A673 (cell line): ENCODE results near the gene ALLC. TPM values are rescaled to one million over a fixed set of nuclear protein-coding genes. Genes with fewer than 3 reads are reported as not detected.

Experiments
- BruUV-seq: library from RNA; stranded (reverse); fragments of 400-500 nt; replicated peaks from 2 replicates; lab custom pipeline; 2021; lab: Mats Ljungman, UMichigan
- CTCF ChIA-PET: fragments of 300-600 bp; sonication (Branson Sonifier 250); formaldehyde crosslinking; loops from one replicate; lab custom pipeline; 2022; ENCODE audit warnings: antibody characterized with exemption; lab: Charles Lee
- POLR2A ChIA-PET: fragments of 300-600 bp; sonication (Branson Sonifier 250); formaldehyde crosslinking; loops from one replicate; lab custom pipeline; 2022; ENCODE audit warnings: antibody characterized with exemption; ENCODE audit not compliant: low non-redundant PET; lab: Charles Lee
- DNase-seq: peaks from one replicate; pipeline ENCODE4 v3.0.0-alpha.2; 2015; ENCODE audit warnings: low spot score
- H3K27ac ChIP-seq: fragments of 200-600 bp; sonication (generic); 2 replicates; pipeline ENCODE4 v1.5.1; 2016; ENCODE audit warnings: mixed run types, low read depth, mild to moderate bottlenecking, mixed read lengths, antibody characterized with exemption, low read length; ENCODE audit not compliant: poor library complexity, severe bottlenecking
- H3K27me3 ChIP-seq: fragments of 200-600 bp; sonication (generic); replicated peaks from 2 replicates; pipeline ENCODE4 v1.6.1; 2017; ENCODE audit warnings: mixed run types, low read depth, mild to moderate bottlenecking, mixed read lengths, antibody characterized with exemption, low read length; ENCODE audit not compliant: insufficient read depth, poor library complexity
- H3K36me3 ChIP-seq: fragments of 200-600 bp; sonication (generic); 2 replicates; pipeline ENCODE4 v1.6.1; 2016; ENCODE audit warnings: mixed run types, mild to moderate bottlenecking, mixed read lengths, antibody characterized with exemption, low read length; ENCODE audit not compliant: insufficient read depth, poor library complexity, severe bottlenecking
- H3K4me1 ChIP-seq: fragments of 200-600 bp; sonication (generic); 2 replicates; pipeline ENCODE4 v1.6.1; 2017; ENCODE audit warnings: mixed run types, mild to moderate bottlenecking, mixed read lengths, antibody characterized with exemption, low read length; ENCODE audit not compliant: insufficient read depth, poor library complexity, severe bottlenecking
- H3K4me3 ChIP-seq: fragments of 200-600 bp; sonication (generic); 2 replicates; pipeline ENCODE4 v1.5.1; 2016; ENCODE audit warnings: low read depth, mixed run types, mild to moderate bottlenecking, mixed read lengths, low read length; ENCODE audit not compliant: poor library complexity, severe bottlenecking
- H3K9me3 ChIP-seq: fragments of 200-600 bp; sonication (generic); 2 replicates; pipeline ENCODE4 v1.6.1; 2016; ENCODE audit warnings: mixed run types, low read depth, mild to moderate bottlenecking, mixed read lengths, antibody characterized with exemption, low read length; ENCODE audit not compliant: poor library complexity, severe bottlenecking
- EZH2 ChIP-seq: fragments of 200-600 bp; sonication (generic); IDR thresholded peaks from 2 replicates; pipeline ENCODE4 v1.6.1; 2017; ENCODE audit warnings: borderline replicate concordance, low read depth, mild to moderate bottlenecking, mixed read lengths, antibody characterized with exemption, low read length; ENCODE audit not compliant: poor library complexity, severe bottlenecking
- intact Hi-C: fragments of 100-400 bp; cut with micrococcal nuclease; formaldehyde crosslinking; loops from one replicate; pipeline ENCODE4 v1.10.0; 2022; ENCODE audit not compliant: unreplicated experiment
- total RNA-seq: library from RNA; stranded (reverse); gene quantifications from 2 replicates; pipeline ENCODE4 v1.2.3, GENCODE V29; 2021
- TF ChIP-seq, protein P1 (sequence below): fragments of 300-800, 200-600 bp; sonication (generic); conservative IDR thresholded peaks from 2 replicates; pipeline ENCODE4 v1.5.1; 2017; ENCODE audit warnings: low read depth, mild to moderate bottlenecking, antibody characterized with exemption, low read length, moderate library complexity, mixed read lengths

Gene ALLC
- total RNA-seq, 1 experiment from 2014 or later: not detected

DNA sequence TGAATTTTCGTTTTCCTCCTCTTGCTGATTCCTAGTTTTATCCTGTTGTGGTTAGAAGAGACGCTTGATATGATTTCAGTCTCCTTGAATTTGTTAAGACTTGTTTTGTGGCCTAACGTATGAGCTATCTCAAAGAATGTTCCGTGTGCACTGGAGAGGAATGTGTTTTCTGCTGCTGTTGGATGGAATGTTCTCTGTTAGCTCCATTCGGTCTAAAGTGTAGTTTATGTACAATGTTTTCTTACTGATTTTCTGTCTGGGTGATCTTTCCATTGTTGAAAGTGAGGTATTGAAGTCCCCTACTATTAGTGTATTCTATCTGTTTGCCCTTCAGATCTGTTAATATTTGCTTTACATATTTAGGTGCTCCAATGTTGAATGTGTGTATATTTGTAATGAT lies 37.2 kb upstream of the ALLC start:
- no peak overlapping the region for H3K4me3 ChIP-seq
- no peak for DNase-seq
- no peaks in the 10 kb centered on the region for H3K36me3 ChIP-seq
- CTCF ChIA-PET: no interaction called here
- no TSS peak for BruUV-seq
- no peak overlapping the region for H3K27ac ChIP-seq
- H3K4me1 ChIP-seq: no peaks in the 10 kb centered on the region
- no peaks in the 10 kb centered on the region for H3K27me3 ChIP-seq
- POLR2A ChIA-PET: no interaction called here
- no peaks in the 10 kb centered on the region for H3K9me3 ChIP-seq
- TF ChIP-seq, protein P1, sequence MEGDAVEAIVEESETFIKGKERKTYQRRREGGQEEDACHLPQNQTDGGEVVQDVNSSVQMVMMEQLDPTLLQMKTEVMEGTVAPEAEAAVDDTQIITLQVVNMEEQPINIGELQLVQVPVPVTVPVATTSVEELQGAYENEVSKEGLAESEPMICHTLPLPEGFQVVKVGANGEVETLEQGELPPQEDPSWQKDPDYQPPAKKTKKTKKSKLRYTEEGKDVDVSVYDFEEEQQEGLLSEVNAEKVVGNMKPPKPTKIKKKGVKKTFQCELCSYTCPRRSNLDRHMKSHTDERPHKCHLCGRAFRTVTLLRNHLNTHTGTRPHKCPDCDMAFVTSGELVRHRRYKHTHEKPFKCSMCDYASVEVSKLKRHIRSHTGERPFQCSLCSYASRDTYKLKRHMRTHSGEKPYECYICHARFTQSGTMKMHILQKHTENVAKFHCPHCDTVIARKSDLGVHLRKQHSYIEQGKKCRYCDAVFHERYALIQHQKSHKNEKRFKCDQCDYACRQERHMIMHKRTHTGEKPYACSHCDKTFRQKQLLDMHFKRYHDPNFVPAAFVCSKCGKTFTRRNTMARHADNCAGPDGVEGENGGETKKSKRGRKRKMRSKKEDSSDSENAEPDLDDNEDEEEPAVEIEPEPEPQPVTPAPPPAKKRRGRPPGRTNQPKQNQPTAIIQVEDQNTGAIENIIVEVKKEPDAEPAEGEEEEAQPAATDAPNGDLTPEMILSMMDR: no peak
- no peak for TF ChIP-seq EZH2
- intact Hi-C loops: no loop called here

- DNase-seq: no peak
- H3K4me3 ChIP-seq: no peak overlapping the region
- no peaks in the 10 kb centered on the region for H3K36me3 ChIP-seq
- CTCF ChIA-PET: no interaction called here
- H3K4me1 ChIP-seq: no peaks in the 10 kb centered on the region
- BruUV-seq: no TSS peak
- intact Hi-C loops: no loop called here
- H3K9me3 ChIP-seq: no peaks in the 10 kb centered on the region
- POLR2A ChIA-PET: no interaction called here
- H3K27me3 ChIP-seq: no peaks in the 10 kb centered on the region
- no peak overlapping the region for H3K27ac ChIP-seq
- TF ChIP-seq, protein P1: no peak
- no peak for TF ChIP-seq EZH2
These were observed 35.0 kb upstream of the ALLC start for GRCh38 chr2:3622967-3623366.

- Histone ChIP-seq H3K27me3 (no peaks in the 10 kb centered on the region), H3K27ac (no peak overlapping the region), H3K9me3 (no peaks in the 10 kb centered on the region), H3K4me1 (no peaks in the 10 kb centered on the region), H3K36me3 (no peaks in the 10 kb centered on the region), H3K4me3 (no peak overlapping the region)
- intact Hi-C loops: no loop called here
- POLR2A ChIA-PET: no interaction called here
- BruUV-seq: no TSS peak
- no peak for TF ChIP-seq EZH2
- TF ChIP-seq, protein P1: no peak
- DNase-seq: no peak
- CTCF ChIA-PET: no interaction called here
These were observed 33.8 kb upstream of the ALLC start for GRCh38 chr2:3624059-3624794.
